Epithelial cell of proximal tubule (primary cell): Measurements from ENCODE around the gene CCDC40. TPM values are rescaled to one million over a fixed set of nuclear protein-coding genes. Genes with fewer than 3 reads are reported as not detected.

Source experiments
- DNase-seq: peaks from one replicate; pipeline ENCODE4 v3.0.0-alpha.2; 2011; ENCODE audit warnings: low read depth
- H3K4me3 ChIP-seq: 2 replicates; pipeline ENCODE4 v1.5.1; 2011; ENCODE audit warnings: low read depth, mild to moderate bottlenecking, low read length
- total RNA-seq: library from RNA; depleted of rRNA; stranded (reverse); fragments of >200 nt; gene quantifications from 2 replicates; pipeline ENCODE4 v1.2.3, GENCODE V29; 2015
- TF ChIP-seq, protein P1 (sequence below): conservative IDR thresholded peaks from 2 replicates; pipeline ENCODE4 v1.5.1; 2012; ENCODE audit warnings: low read depth, mild to moderate bottlenecking, low read length

CCDC40 gene
- total RNA-seq, 1 donor from 2014 or later: 2.2 TPM

DNA sequence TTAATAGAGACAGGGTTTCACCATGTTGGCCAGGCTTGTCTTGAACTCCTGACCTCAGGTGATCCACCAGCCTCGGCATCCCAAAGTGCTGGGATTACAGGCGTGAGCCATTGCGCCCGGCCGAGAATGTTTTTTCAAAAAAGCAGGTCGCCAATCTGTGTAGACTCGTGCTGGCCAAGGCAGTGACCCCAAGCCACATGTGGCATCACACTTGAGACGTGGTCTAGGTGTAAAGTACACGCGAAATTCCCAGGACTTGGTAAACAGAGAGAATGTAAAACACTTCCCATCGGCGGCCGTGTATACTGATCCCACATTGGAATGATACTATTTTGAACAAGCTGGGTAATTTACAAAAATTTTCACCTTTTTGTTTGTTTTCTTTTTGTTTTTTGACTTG lies 41.8 kb upstream of the CCDC40 start:
- no peak for DNase-seq
- TF ChIP-seq, protein P1, sequence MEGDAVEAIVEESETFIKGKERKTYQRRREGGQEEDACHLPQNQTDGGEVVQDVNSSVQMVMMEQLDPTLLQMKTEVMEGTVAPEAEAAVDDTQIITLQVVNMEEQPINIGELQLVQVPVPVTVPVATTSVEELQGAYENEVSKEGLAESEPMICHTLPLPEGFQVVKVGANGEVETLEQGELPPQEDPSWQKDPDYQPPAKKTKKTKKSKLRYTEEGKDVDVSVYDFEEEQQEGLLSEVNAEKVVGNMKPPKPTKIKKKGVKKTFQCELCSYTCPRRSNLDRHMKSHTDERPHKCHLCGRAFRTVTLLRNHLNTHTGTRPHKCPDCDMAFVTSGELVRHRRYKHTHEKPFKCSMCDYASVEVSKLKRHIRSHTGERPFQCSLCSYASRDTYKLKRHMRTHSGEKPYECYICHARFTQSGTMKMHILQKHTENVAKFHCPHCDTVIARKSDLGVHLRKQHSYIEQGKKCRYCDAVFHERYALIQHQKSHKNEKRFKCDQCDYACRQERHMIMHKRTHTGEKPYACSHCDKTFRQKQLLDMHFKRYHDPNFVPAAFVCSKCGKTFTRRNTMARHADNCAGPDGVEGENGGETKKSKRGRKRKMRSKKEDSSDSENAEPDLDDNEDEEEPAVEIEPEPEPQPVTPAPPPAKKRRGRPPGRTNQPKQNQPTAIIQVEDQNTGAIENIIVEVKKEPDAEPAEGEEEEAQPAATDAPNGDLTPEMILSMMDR: no peak
- no peak overlapping the region for H3K4me3 ChIP-seq

DNA sequence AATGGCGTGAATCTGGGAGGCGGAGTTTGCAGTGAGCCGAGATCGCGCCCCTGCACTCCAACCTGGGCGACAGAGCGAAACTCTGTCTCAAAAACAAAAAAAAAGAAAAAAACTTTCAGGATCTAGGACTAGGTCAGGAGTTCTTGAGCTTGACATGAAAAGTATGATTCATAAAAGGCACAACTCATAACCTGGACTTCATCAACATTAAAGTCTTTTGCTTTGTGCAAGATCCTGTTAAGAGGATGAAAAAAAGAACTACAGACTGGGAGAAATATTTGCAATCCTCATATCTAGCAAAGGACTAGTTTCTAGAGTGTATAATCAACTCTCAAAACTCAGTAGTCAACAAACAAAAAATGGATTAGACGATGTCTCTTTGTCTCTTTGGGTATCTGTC lies 40.7 kb upstream of the CCDC40 start:
- no peak overlapping the region for H3K4me3 ChIP-seq
- TF ChIP-seq, protein P1: no peak

DNA sequence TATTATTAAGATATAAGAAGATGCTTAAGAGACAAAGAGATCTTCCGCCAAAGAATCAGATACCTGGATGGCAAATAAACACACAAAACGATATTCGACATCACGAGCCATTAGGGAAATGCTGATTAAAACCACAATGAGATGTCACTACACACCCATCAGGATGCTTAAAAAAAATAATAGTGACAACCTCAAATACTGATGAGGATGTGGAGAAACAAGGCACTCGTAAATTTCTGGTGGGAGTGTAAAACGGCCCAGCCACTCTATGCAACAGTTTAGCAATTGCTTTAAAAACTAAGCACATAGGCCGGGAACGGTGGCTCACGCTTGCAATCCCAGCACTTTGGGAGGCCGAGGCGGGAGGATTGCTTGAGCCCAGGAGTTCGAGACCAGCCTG lies 40.2 kb upstream of the CCDC40 start:
- no peak for DNase-seq
- TF ChIP-seq, protein P1: no peak
- no peak overlapping the region for H3K4me3 ChIP-seq

More for the DNA sequence above, 40.7 kb upstream of the CCDC40 start:
- no peak for DNase-seq

DNA sequence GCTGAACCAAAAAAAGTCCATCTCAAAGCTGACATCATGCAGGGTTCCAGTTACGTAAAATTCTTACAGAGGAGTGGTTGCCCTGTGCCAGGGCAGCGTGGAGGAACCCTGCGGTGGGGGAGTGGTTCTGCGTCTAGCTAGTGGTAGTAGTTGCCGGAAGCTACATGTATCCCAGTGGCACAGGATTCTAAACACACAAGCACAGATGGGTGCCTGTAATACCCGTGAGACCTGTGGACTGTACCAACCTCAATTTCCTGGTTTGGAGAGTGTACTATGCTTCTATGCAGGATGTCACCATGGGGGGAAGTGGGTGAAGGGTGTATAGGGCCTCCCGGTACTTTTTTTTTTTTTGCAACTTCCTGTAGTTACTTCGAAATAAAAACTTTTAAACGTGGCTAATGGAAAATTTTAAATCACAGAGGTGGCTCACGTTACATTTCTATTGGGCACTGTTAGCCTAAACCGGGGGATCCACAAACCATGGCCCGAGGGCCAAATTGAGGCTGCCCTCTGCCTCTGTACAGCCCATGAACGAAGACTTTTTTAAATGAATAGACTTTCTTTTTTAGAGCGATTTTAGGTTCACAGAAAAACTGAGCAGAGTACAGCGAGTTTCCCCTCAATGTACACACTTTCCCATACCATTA lies 39.3 kb upstream of the CCDC40 start:
- TF ChIP-seq, protein P1: no peak
- no peak overlapping the region for H3K4me3 ChIP-seq
- no peak for DNase-seq

DNA sequence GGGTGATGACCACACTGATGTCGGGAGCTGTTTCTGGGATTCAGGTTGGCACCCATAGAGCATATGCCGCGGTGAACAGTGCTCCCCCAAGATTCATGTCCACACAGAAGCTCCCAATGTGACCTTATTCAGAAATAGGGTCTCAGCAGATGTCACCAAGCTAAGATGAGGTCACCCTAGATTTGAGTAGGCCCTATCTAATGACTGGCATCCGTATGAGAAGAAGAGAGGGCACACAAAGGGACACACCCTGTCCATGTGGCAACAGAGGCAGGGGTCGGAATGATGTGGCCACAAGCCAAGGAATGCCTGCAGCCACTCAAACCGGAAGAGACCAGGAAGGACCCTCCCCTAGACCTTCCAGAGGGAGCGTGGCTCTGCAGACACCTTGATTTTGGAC lies 36.3 kb upstream of the CCDC40 start:
- DNase-seq: no peak
- no peak overlapping the region for H3K4me3 ChIP-seq
- TF ChIP-seq, protein P1: no peak

DNA sequence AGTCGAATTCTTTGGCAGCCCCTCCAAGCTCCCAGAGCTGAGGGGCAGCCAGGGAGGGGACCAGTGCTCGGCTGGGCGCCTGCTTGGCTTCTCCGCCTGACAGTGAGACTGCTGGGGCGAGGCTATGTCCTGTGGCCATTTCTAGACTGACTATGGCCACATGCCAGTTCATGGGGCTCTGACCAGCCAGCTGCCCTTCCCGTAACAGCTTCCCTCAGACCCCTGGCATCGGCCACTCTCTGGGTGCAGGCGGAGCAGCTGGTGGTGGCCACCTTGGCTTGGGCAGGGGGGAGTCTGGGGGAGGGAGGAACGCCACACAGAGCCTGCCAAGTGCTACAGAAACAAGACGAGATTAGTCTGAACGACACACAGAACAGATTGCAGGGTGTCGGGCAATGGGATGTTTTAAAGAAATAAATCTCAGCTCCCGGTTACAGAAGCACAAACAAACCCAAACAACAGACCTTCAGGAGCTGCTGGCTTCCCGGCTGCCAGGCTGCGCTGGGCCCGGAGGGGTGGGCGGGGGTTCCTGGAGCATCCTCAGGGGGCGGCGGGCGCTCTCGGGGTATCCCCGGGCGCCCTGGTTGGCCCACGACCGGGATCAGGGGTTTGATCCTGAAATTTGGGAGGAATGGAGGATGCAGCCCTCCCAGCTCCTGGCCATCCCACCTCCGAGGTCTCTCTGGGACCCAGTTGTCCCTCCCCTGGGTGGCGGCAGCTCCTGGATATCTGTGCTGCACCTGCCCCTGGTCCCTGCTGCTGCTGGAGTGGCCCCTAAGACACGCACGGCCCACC lies 35.3 kb upstream of the CCDC40 start:
- no peak for DNase-seq
- TF ChIP-seq, protein P1: no peak
- H3K4me3 ChIP-seq: no peak overlapping the region
